Bone marrow (tissue), 2 donors: ENCODE measurements around the gene DUSP9.

Experiments
- DNase-seq, 2 donors: peaks; one replicate each; lab custom pipeline; 2025; lab: John Stamatoyannopoulos, UW

DUSP9 gene

GRCh38 chrX:153635788-153636668, 11.0 kb upstream of the DUSP9 start:
- peak in 1 of 2 donors; percentile 33 for DNase-seq

- DNase-seq: no peak
Observed at GRCh38 chrX:153636716-153637115, 10.3 kb upstream of the DUSP9 start.

- DNase-seq: no peak
Observed at GRCh38 chrX:153637121-153638040, 9.6 kb upstream of the DUSP9 start.

GRCh38 chrX:153638041-153638371, 9.0 kb upstream of the DUSP9 start:
- no peak for DNase-seq

- DNase-seq: no peak
Observed at GRCh38 chrX:153638436-153639176, 8.4 kb upstream of the DUSP9 start.

GRCh38 chrX:153639177-153640044, 7.6 kb upstream of the DUSP9 start:
- DNase-seq: no peak

- no peak for DNase-seq
Observed at GRCh38 chrX:153640045-153640686, 6.8 kb upstream of the DUSP9 start.

- no peak for DNase-seq
Observed at GRCh38 chrX:153640736-153641575, 6.0 kb upstream of the DUSP9 start.

- DNase-seq: no peak
Observed at GRCh38 chrX:153641627-153642026, 5.4 kb upstream of the DUSP9 start.

- DNase-seq: no peak
Observed at GRCh38 chrX:153642051-153642654, 4.8 kb upstream of the DUSP9 start.

- DNase-seq: no peak
Observed at GRCh38 chrX:153642655-153643430, 4.2 kb upstream of the DUSP9 start.

- DNase-seq: no peak
Observed at GRCh38 chrX:153643431-153644351, 3.3 kb upstream of the DUSP9 start.

- no peak for DNase-seq
Observed at GRCh38 chrX:153644356-153645125, 2.5 kb upstream of the DUSP9 start.

GRCh38 chrX:153645151-153645550, 1.9 kb upstream of the DUSP9 start:
- no peak for DNase-seq

- no peak for DNase-seq
Observed at GRCh38 chrX:153645921-153646488, 998 bp upstream of the DUSP9 start.
